C1 segment of cervical spinal cord (tissue), 14 donors: Measurements from ENCODE around the gene ITGB1.
A peak's percentile ranks its signal among the peaks of the same experiment; 100 is the strongest.
"Not testable (repeated sequence)": the region's sequence is repeated elsewhere in the genome, so short reads cannot be mapped to it uniquely, and the experiment has no call there.

Experiments used
- DNase-seq, 14 donors: peaks; one replicate each; lab custom pipeline; 2025; lab: John Stamatoyannopoulos, UW

ITGB1 gene

GRCh38 chr10:32958085-32959005 is at the start of gene ITGB1:
TSS of gene ITGB1 (minus strand) at chr10:32958230. CDS start at chr10:32935558, 22,672 bp downstream.
- peak; percentile 43 to 96 (median 87) for DNase-seq

- no peak for DNase-seq
Measured at GRCh38 chr10:33006342-33006887, 48.4 kb upstream of the ITGB1 start.

GRCh38 chr10:33005322-33006301 is 47.6 kb upstream of the ITGB1 start:
- peak in 10 of 14 donors; percentile 1 to 70 (median 26) for DNase-seq

- DNase-seq = no peak
Measured at GRCh38 chr10:33001908-33002492, 44.0 kb upstream of the ITGB1 start.

- not testable (repeated sequence) for DNase-seq
Measured at GRCh38 chr10:32998060-32998581, 40.1 kb upstream of the ITGB1 start.

GRCh38 chr10:32995751-32996150 is 37.7 kb upstream of the ITGB1 start:
- no peak for DNase-seq

GRCh38 chr10:32995066-32995622 is 37.1 kb upstream of the ITGB1 start:
- no peak for DNase-seq

GRCh38 chr10:32994632-32995031 is 36.6 kb upstream of the ITGB1 start:
- DNase-seq = not testable (repeated sequence)

GRCh38 chr10:32992310-32992709 is 34.3 kb upstream of the ITGB1 start:
- DNase-seq = not testable (repeated sequence)

GRCh38 chr10:32990811-32991210 is 32.8 kb upstream of the ITGB1 start:
- DNase-seq = no peak

- no peak for DNase-seq
Measured at GRCh38 chr10:32988604-32989003, 30.6 kb upstream of the ITGB1 start.

- no peak for DNase-seq
Measured at GRCh38 chr10:32987172-32987571, 29.1 kb upstream of the ITGB1 start.

- DNase-seq = no peak
Measured at GRCh38 chr10:32985775-32986350, 27.8 kb upstream of the ITGB1 start.

GRCh38 chr10:32985341-32985764 is 27.3 kb upstream of the ITGB1 start:
- no peak for DNase-seq

GRCh38 chr10:32984003-32984600 is 26.1 kb upstream of the ITGB1 start:
- no peak for DNase-seq

- no peak for DNase-seq
Measured at GRCh38 chr10:32982911-32983909, 25.2 kb upstream of the ITGB1 start.

GRCh38 chr10:32982293-32982709 is 24.3 kb upstream of the ITGB1 start:
- DNase-seq = no peak

- no peak for DNase-seq
Measured at GRCh38 chr10:32981760-32982159, 23.7 kb upstream of the ITGB1 start.
